Body of pancreas (tissue), 2 donors: ENCODE data around the gene ROMO1. TPM values are rescaled to one million over a fixed set of nuclear protein-coding genes. Genes with fewer than 3 reads are reported as not detected.

Experiments used
- total RNA-seq, 2 donors: library from RNA; depleted of rRNA; stranded (reverse); fragments of >200 nt; gene quantifications; one replicate each; pipeline ENCODE4 v1.1.0, GENCODE V29; 2016

The ROMO1 gene
- total RNA-seq, 2 donors from 2014 or later, result 55.0 to 192 TPM

Other genes with a start within 250 kb of the ROMO1 start
- gene CEP250, start 243.8 kb upstream of the ROMO1 start, total RNA-seq, result 10 to 100 TPM in 1 of 2 donors, 1 to 10 TPM in 1; 7.8 to 27.0 TPM
- gene C20orf173, start 169.8 kb upstream of the ROMO1 start, total RNA-seq, result not detected
- gene ERGIC3, start 157.3 kb upstream of the ROMO1 start, total RNA-seq, result 100 to 1,000 TPM; 120 to 136 TPM
- 10 to 100 TPM; 17.9 to 22.1 TPM for gene SPAG4, start 83.6 kb upstream of the ROMO1 start, total RNA-seq
- 10 to 100 TPM; 87.3 to 93.9 TPM for gene CPNE1, start 34.5 kb upstream of the ROMO1 start, total RNA-seq
- 10 to 100 TPM; 14.8 to 22.3 TPM for gene RBM12, start 34.5 kb upstream of the ROMO1 start, total RNA-seq
- 10 to 100 TPM; 15.8 to 22.1 TPM for gene NFS1, start 53 bp upstream of the ROMO1 start, total RNA-seq
- gene RBM39, start 42.9 kb downstream of the ROMO1 start, total RNA-seq, result 100 to 1,000 TPM; 264 to 309 TPM
- 10 to 100 TPM; 17.6 to 25.1 TPM for gene PHF20, start 72.6 kb downstream of the ROMO1 start, total RNA-seq